GM12864 (cell line): ENCODE data around the gene CLBA1.

Source experiments
- DNase-seq: peaks from one replicate; pipeline ENCODE4 v3.0.0-alpha.2; 2011; ENCODE audit warnings: low read depth
- H3K4me3 ChIP-seq: 2 replicates; pipeline ENCODE4 v1.5.1; 2011; ENCODE audit warnings: mild to moderate bottlenecking, low read depth, low read length, control low read depth
- CTCF ChIP-seq: IDR thresholded peaks from 2 replicates; pipeline ENCODE4 v1.5.1; 2011; ENCODE audit warnings: low read depth, mild to moderate bottlenecking, moderate library complexity, low read length, control low read depth, inconsistent platforms; ENCODE audit errors: missing control alignments

The CLBA1 gene

GRCh38 chr14:104985675-104986486 lies at the start of gene CLBA1:
Gene CLBA1, plus strand, starts transcription at chr14:104985788. Its CDS starts 644 bp downstream, at chr14:104986432.
- H3K4me3 ChIP-seq: peak within 1 kb of the TSS; percentile 72

GRCh38 chr14:104935955-104936354 lies 49.6 kb upstream of the CLBA1 start:
- no peak for TF ChIP-seq CTCF
- no peak for DNase-seq
- H3K4me3 ChIP-seq: no peak overlapping the region

More at GRCh38 chr14:104985675-104986486, at the start of gene CLBA1:
- no peak for TF ChIP-seq CTCF
- DNase-seq: peak; percentile 47

GRCh38 chr14:104936361-104937155 lies 49.0 kb upstream of the CLBA1 start:
- H3K4me3 ChIP-seq: no peak overlapping the region
- no peak for DNase-seq
- TF ChIP-seq CTCF: no peak

- no peak for DNase-seq
- TF ChIP-seq CTCF: no peak
- H3K4me3 ChIP-seq: no peak overlapping the region
These were observed 48.4 kb upstream of the CLBA1 start for GRCh38 chr14:104937161-104937560.

- DNase-seq: no peak
- H3K4me3 ChIP-seq: no peak overlapping the region
- TF ChIP-seq CTCF: no peak
These were observed 47.8 kb upstream of the CLBA1 start for GRCh38 chr14:104937694-104938365.

GRCh38 chr14:104938436-104938835 lies 47.2 kb upstream of the CLBA1 start:
- no peak for TF ChIP-seq CTCF

More at GRCh38 chr14:104938436-104938835, 47.2 kb upstream of the CLBA1 start:
- H3K4me3 ChIP-seq: no peak overlapping the region
- no peak for DNase-seq
